Stimulated activated CD4-positive, alpha-beta T cell treated with anti-CD3 and anti-CD28 coated beads, Interleukin-12 subunit alpha, Interleukin-12 subunit beta, amount 100 ng/mL, for 48 hours (primary cell): ENCODE measurements around the gene TSHR.

Experiments used
- DNase-seq, 3 donors: peaks; one replicate each; pipeline ENCODE4 v3.0.0-alpha.2; 2020; ENCODE audit warnings: low read depth in 2 of 3, low spot score in 1 of 3

The TSHR gene

GRCh38 chr14:81127785-81128184, 172.4 kb downstream of the TSHR start:
- no peak for DNase-seq

GRCh38 chr14:81129242-81129641, 173.8 kb downstream of the TSHR start:
- DNase-seq: no peak

- no peak for DNase-seq
Observed at GRCh38 chr14:81132468-81132867, 177.0 kb downstream of the TSHR start.

GRCh38 chr14:81133400-81133799, 178.0 kb downstream of the TSHR start:
- DNase-seq: no peak

- no peak for DNase-seq
Observed at GRCh38 chr14:81137316-81137715, 181.9 kb downstream of the TSHR start.

GRCh38 chr14:81138429-81138828, 183.0 kb downstream of the TSHR start:
- DNase-seq: no peak

- DNase-seq: no peak
Observed at GRCh38 chr14:81141426-81141825, 186.0 kb downstream of the TSHR start.

- no peak for DNase-seq
Observed at GRCh38 chr14:81143793-81144192, 188.4 kb downstream of the TSHR start.

GRCh38 chr14:81144824-81145603, 189.6 kb downstream of the TSHR start:
- no peak for DNase-seq

- DNase-seq: no peak
Observed at GRCh38 chr14:81147140-81147897, 191.9 kb downstream of the TSHR start.

- DNase-seq: no peak
Observed at GRCh38 chr14:81148635-81149034, 193.2 kb downstream of the TSHR start.

- no peak for DNase-seq
Observed at GRCh38 chr14:81153187-81153586, 197.8 kb downstream of the TSHR start.

- DNase-seq: no peak
Observed at GRCh38 chr14:81157431-81157830, 202.0 kb downstream of the TSHR start.

GRCh38 chr14:81161088-81161487, 205.7 kb downstream of the TSHR start:
- DNase-seq: no peak

GRCh38 chr14:81161749-81162148, 206.3 kb downstream of the TSHR start:
- DNase-seq: no peak

GRCh38 chr14:81162941-81163340, 207.5 kb downstream of the TSHR start:
- no peak for DNase-seq

- DNase-seq: peak; percentile 47 to 72 (median 71)
Observed at GRCh38 chr14:81164167-81164774, 208.8 kb downstream of the TSHR start.

- DNase-seq: no peak
Observed at GRCh38 chr14:81165188-81165587, 209.8 kb downstream of the TSHR start.

GRCh38 chr14:81166121-81166520, 210.7 kb downstream of the TSHR start:
- no peak for DNase-seq

- no peak for DNase-seq
Observed at GRCh38 chr14:81169267-81169666, 213.8 kb downstream of the TSHR start.

GRCh38 chr14:81169711-81170103, 214.3 kb downstream of the TSHR start:
- no peak for DNase-seq
